ENCODE results near the gene VWA3A. TPM values are rescaled to one million over a fixed set of nuclear protein-coding genes. Genes with fewer than 3 reads are reported as not detected.

Gene VWA3A
- total RNA-seq, 1 donor from 2014 or later = not detected

- Histone ChIP-seq H3K9ac (ENCODE audit: low read length) (no peak overlapping the region), H3K27ac (ENCODE audit: low read depth, low read length) (no peak overlapping the region), H4K20me1 (ENCODE audit: insufficient read depth, low read length) (no peaks in the 10 kb centered on the region), H3K9me3 (ENCODE audit: insufficient read depth, low read depth, low read length) (no peaks in the 10 kb centered on the region), H3K4me1 (ENCODE audit: insufficient read depth, low read length) (peaks cover 11% of the 10 kb centered on the region), H3K4me3 (ENCODE audit: insufficient read depth, low read depth, low read length) (no peak overlapping the region), H2AFZ (ENCODE audit: low read depth, low read length) (no peak overlapping the region), H3K36me3 (ENCODE audit: insufficient read depth, low read length) (no peaks in the 10 kb centered on the region), H3K27me3 (ENCODE audit: insufficient read depth, low read length) (no peaks in the 10 kb centered on the region), H3K4me2 (ENCODE audit: low read length) (no peak overlapping the region), H3K79me2 (ENCODE audit: insufficient read depth, low read length) (no peaks in the 10 kb centered on the region)
- Mint-ChIP-seq H3K4me1 (ENCODE audit: low read depth, unreplicated experiment) (peaks cover 3% of the 10 kb centered on the region), H3K36me3 (ENCODE audit: low read depth, unreplicated experiment) (no peaks in the 10 kb centered on the region), H3K27me3 (ENCODE audit: low read depth, unreplicated experiment) (peaks cover 10% of the 10 kb centered on the region), H3K9me3 (ENCODE audit: unreplicated experiment) (no peaks in the 10 kb centered on the region), H3K4me3 (ENCODE audit: unreplicated experiment) (no peak overlapping the region), H3K27ac (ENCODE audit: unreplicated experiment) (no peak overlapping the region)
- FAIRE-seq (no peak), DNase-seq (ENCODE audit: low read depth) (no peak)
- TF ChIP-seq EZH2 (IDR thresholded peaks at IDR 0.05; ENCODE audit: insufficient read depth, low read length) = no peak
- TF ChIP-seq, protein P1, sequence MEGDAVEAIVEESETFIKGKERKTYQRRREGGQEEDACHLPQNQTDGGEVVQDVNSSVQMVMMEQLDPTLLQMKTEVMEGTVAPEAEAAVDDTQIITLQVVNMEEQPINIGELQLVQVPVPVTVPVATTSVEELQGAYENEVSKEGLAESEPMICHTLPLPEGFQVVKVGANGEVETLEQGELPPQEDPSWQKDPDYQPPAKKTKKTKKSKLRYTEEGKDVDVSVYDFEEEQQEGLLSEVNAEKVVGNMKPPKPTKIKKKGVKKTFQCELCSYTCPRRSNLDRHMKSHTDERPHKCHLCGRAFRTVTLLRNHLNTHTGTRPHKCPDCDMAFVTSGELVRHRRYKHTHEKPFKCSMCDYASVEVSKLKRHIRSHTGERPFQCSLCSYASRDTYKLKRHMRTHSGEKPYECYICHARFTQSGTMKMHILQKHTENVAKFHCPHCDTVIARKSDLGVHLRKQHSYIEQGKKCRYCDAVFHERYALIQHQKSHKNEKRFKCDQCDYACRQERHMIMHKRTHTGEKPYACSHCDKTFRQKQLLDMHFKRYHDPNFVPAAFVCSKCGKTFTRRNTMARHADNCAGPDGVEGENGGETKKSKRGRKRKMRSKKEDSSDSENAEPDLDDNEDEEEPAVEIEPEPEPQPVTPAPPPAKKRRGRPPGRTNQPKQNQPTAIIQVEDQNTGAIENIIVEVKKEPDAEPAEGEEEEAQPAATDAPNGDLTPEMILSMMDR (IDR thresholded peaks at IDR 0.05; ENCODE audit: insufficient read depth, low read depth, low read length) = peak; percentile 11
Measured at GRCh38 chr16:22186517-22186916, 94.2 kb downstream of the VWA3A start.

DNA sequence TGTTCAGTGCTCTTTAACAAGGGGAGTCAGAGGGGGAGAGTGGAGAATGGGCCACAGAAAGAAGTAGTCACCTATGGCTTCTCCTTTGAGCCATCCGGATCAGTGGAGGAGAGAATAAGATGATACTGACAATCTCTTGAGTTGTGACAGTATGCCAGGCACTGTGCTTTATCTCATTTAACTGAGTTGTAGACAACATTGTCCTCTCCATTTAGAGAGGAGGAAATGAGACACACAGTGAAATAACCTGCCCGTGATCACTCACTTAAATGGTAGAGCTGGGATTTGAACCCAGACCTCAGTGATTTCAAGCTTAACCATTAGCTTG, 95.9 kb downstream of the VWA3A start:
- no peak overlapping the region for H2AFZ ChIP-seq (ENCODE audit: low read depth, low read length)
- H3K9me3 Mint-ChIP-seq (ENCODE audit: unreplicated experiment) = no peaks in the 10 kb centered on the region
- no peaks in the 10 kb centered on the region for H3K36me3 Mint-ChIP-seq (ENCODE audit: low read depth, unreplicated experiment)
- no peaks in the 10 kb centered on the region for H3K79me2 ChIP-seq (ENCODE audit: insufficient read depth, low read length)
- H3K4me2 ChIP-seq (ENCODE audit: low read length) = no peak overlapping the region
- DNase-seq (ENCODE audit: low read depth) = no peak
- TF ChIP-seq, protein P1 (IDR thresholded peaks at IDR 0.05; ENCODE audit: insufficient read depth, low read depth, low read length) = no peak
- TF ChIP-seq EZH2 (IDR thresholded peaks at IDR 0.05; ENCODE audit: insufficient read depth, low read length) = no peak
- H3K27ac ChIP-seq (ENCODE audit: low read depth, low read length) = no peak overlapping the region
- H3K4me3 Mint-ChIP-seq (ENCODE audit: unreplicated experiment) = peak overlapping the region; percentile 66
- H3K9ac ChIP-seq (ENCODE audit: low read length) = no peak overlapping the region
- peaks cover 25% of the 10 kb centered on the region for H3K4me1 ChIP-seq (ENCODE audit: insufficient read depth, low read length)
- peaks cover 3% of the 10 kb centered on the region for H3K27me3 Mint-ChIP-seq (ENCODE audit: low read depth, unreplicated experiment)
- no peak overlapping the region for H3K27ac Mint-ChIP-seq (ENCODE audit: unreplicated experiment)
- H3K27me3 ChIP-seq (ENCODE audit: insufficient read depth, low read length) = no peaks in the 10 kb centered on the region
- peaks cover 7% of the 10 kb centered on the region for H3K4me1 Mint-ChIP-seq (ENCODE audit: low read depth, unreplicated experiment)
- no peaks in the 10 kb centered on the region for H3K36me3 ChIP-seq (ENCODE audit: insufficient read depth, low read length)
- FAIRE-seq = no peak
- no peak overlapping the region for H3K4me3 ChIP-seq (ENCODE audit: insufficient read depth, low read depth, low read length)
- H4K20me1 ChIP-seq (ENCODE audit: insufficient read depth, low read length) = no peaks in the 10 kb centered on the region
- no peaks in the 10 kb centered on the region for H3K9me3 ChIP-seq (ENCODE audit: insufficient read depth, low read depth, low read length)

GRCh38 chr16:22188595-22189442, 96.5 kb downstream of the VWA3A start:
- Mint-ChIP-seq H3K4me1 (ENCODE audit: low read depth, unreplicated experiment) (peaks cover 7% of the 10 kb centered on the region), H3K27ac (ENCODE audit: unreplicated experiment) (no peak overlapping the region), H3K36me3 (ENCODE audit: low read depth, unreplicated experiment) (no peaks in the 10 kb centered on the region), H3K4me3 (ENCODE audit: unreplicated experiment) (peak overlapping the region; percentile 90), H3K27me3 (ENCODE audit: low read depth, unreplicated experiment) (peaks cover 3% of the 10 kb centered on the region), H3K9me3 (ENCODE audit: unreplicated experiment) (no peaks in the 10 kb centered on the region)
- H3K27ac ChIP-seq (ENCODE audit: low read depth, low read length) = no peak overlapping the region
- no peaks in the 10 kb centered on the region for H3K27me3 ChIP-seq (ENCODE audit: insufficient read depth, low read length)
- no peaks in the 10 kb centered on the region for H3K79me2 ChIP-seq (ENCODE audit: insufficient read depth, low read length)
- peaks cover 25% of the 10 kb centered on the region for H3K4me1 ChIP-seq (ENCODE audit: insufficient read depth, low read length)
- peak overlapping the region; percentile 94 for H3K4me2 ChIP-seq (ENCODE audit: low read length)
- no peak overlapping the region for H2AFZ ChIP-seq (ENCODE audit: low read depth, low read length)
- H3K9ac ChIP-seq (ENCODE audit: low read length) = no peak overlapping the region
- no peaks in the 10 kb centered on the region for H3K9me3 ChIP-seq (ENCODE audit: insufficient read depth, low read depth, low read length)
- H3K36me3 ChIP-seq (ENCODE audit: insufficient read depth, low read length) = no peaks in the 10 kb centered on the region
- no peaks in the 10 kb centered on the region for H4K20me1 ChIP-seq (ENCODE audit: insufficient read depth, low read length)
- DNase-seq (ENCODE audit: low read depth) (peak; percentile 82), FAIRE-seq (no peak)
- no peak for TF ChIP-seq EZH2 (IDR thresholded peaks at IDR 0.05; ENCODE audit: insufficient read depth, low read length)
- TF ChIP-seq, protein P1 (IDR thresholded peaks at IDR 0.05; ENCODE audit: insufficient read depth, low read depth, low read length) = peak; percentile 94
- no peak overlapping the region for H3K4me3 ChIP-seq (ENCODE audit: insufficient read depth, low read depth, low read length)
